H9 (cell line): ENCODE data around the gene BLVRB. TPM values are rescaled to one million over a fixed set of nuclear protein-coding genes. Genes with fewer than 3 reads are reported as not detected.
A peak's percentile ranks its signal among the peaks of the same experiment; 100 is the strongest.

ENCODE experiments used
- DNase-seq: peaks from one replicate; pipeline ENCODE4 v3.0.0-alpha.2; 2017
- H2AFZ ChIP-seq: one replicate; pipeline ENCODE4 v1.6.1; 2013; ENCODE audit warnings: mild to moderate bottlenecking, low read length, control low read depth, moderate library complexity
- H2AK5ac ChIP-seq: 2 replicates; pipeline ENCODE4 v1.6.1; 2013; ENCODE audit warnings: low read length, control low read depth, mixed read lengths; ENCODE audit not compliant: insufficient read length
- H2BK120ac ChIP-seq: one replicate; pipeline ENCODE4 v1.6.1; 2013; ENCODE audit warnings: low read depth, mild to moderate bottlenecking, low read length, control low read depth, inconsistent platforms; ENCODE audit not compliant: poor library complexity, severe bottlenecking
- H2BK12ac ChIP-seq: 2 replicates; pipeline ENCODE4 v1.6.1; 2013; ENCODE audit warnings: low read length, control low read depth, mixed read lengths, low read depth; ENCODE audit not compliant: insufficient read length
- H2BK15ac ChIP-seq: 2 replicates; pipeline ENCODE4 v1.6.1; 2013; ENCODE audit warnings: low read depth, low read length, control low read depth
- H2BK20ac ChIP-seq: one replicate; pipeline ENCODE4 v1.6.1; 2013; ENCODE audit warnings: low read depth, mild to moderate bottlenecking, low read length, control low read depth, inconsistent platforms; ENCODE audit not compliant: poor library complexity, severe bottlenecking
- H2BK5ac ChIP-seq: 2 replicates; pipeline ENCODE4 v1.6.1; 2013; ENCODE audit warnings: low read length, control low read depth, mixed read lengths; ENCODE audit not compliant: insufficient read length
- H3K14ac ChIP-seq: 2 replicates; pipeline ENCODE4 v1.6.1; 2013; ENCODE audit warnings: low read length, control low read depth; ENCODE audit not compliant: insufficient read depth
- H3K18ac ChIP-seq: 2 replicates; pipeline ENCODE4 v1.6.1; 2013; ENCODE audit warnings: low read depth, mild to moderate bottlenecking, mixed read lengths, low read length, control low read depth; ENCODE audit not compliant: insufficient read length
- H3K23ac ChIP-seq: 2 replicates; pipeline ENCODE4 v1.6.1; 2013; ENCODE audit warnings: low read length, control low read depth, mixed read lengths, low read depth; ENCODE audit not compliant: insufficient read length
- H3K23me2 ChIP-seq: 2 replicates; pipeline ENCODE4 v1.6.1; 2013; ENCODE audit warnings: low read depth, mild to moderate bottlenecking, mixed read lengths, low read length, control low read depth; ENCODE audit not compliant: insufficient read length, poor library complexity, severe bottlenecking
- H3K27ac ChIP-seq: 2 replicates; pipeline ENCODE4 v1.5.1; 2013; ENCODE audit warnings: low read length, control low read depth, mixed read lengths, low read depth; ENCODE audit not compliant: insufficient read length
- H3K27me3 ChIP-seq: 2 replicates; pipeline ENCODE4 v1.6.1; 2013; ENCODE audit warnings: low read length, control low read depth, inconsistent platforms; ENCODE audit not compliant: insufficient read depth
- H3K4ac ChIP-seq: 2 replicates; pipeline ENCODE4 v1.6.1; 2013; ENCODE audit warnings: low read depth, mild to moderate bottlenecking, control low read depth, inconsistent platforms, low read length, moderate library complexity
- H3K4me1 ChIP-seq: 2 replicates; pipeline ENCODE4 v1.6.1; 2013; ENCODE audit warnings: low read length, control low read depth, inconsistent platforms; ENCODE audit not compliant: insufficient read depth
- H3K4me2 ChIP-seq: 2 replicates; pipeline ENCODE4 v1.6.1; 2013; ENCODE audit warnings: low read length, control low read depth, mixed read lengths; ENCODE audit not compliant: insufficient read length, insufficient read depth
- H3K56ac ChIP-seq: 2 replicates; pipeline ENCODE4 v1.6.1; 2013; ENCODE audit warnings: low read depth, mild to moderate bottlenecking, mixed read lengths, low read length, control low read depth; ENCODE audit not compliant: insufficient read length
- H3K79me1 ChIP-seq: 2 replicates; pipeline ENCODE4 v1.6.1; 2013; ENCODE audit warnings: low read depth, mild to moderate bottlenecking, moderate library complexity, low read length, control low read depth, inconsistent platforms; ENCODE audit not compliant: insufficient read depth, poor library complexity, severe bottlenecking
- H3K79me2 ChIP-seq: 2 replicates; pipeline ENCODE4 v1.6.1; 2013; ENCODE audit warnings: low read length, control low read depth, inconsistent platforms; ENCODE audit not compliant: insufficient read depth
- H3K9ac ChIP-seq: 2 replicates; pipeline ENCODE4 v1.6.1; 2013; ENCODE audit warnings: low read length, control low read depth, mixed read lengths; ENCODE audit not compliant: insufficient read length; ENCODE audit errors: extremely low read depth
- H3K9me3 ChIP-seq: one replicate; pipeline ENCODE4 v1.6.1; 2013; ENCODE audit warnings: low read depth, low read length, inconsistent platforms; ENCODE audit not compliant: control insufficient read depth
- H3T11ph ChIP-seq: one replicate; pipeline ENCODE4 v1.6.1; 2013; ENCODE audit warnings: mild to moderate bottlenecking, low read length, control low read depth, inconsistent platforms
- H4K20me1 ChIP-seq: one replicate; pipeline ENCODE4 v1.6.1; 2013; ENCODE audit not compliant: control insufficient read depth, insufficient read length, insufficient read depth
- H4K5ac ChIP-seq: 2 replicates; pipeline ENCODE4 v1.6.1; 2013; ENCODE audit warnings: low read depth, mild to moderate bottlenecking, mixed read lengths, low read length, control low read depth; ENCODE audit not compliant: insufficient read length
- H4K8ac ChIP-seq: replicated peaks from 2 replicates; pipeline ENCODE4 v1.6.1; 2013; ENCODE audit warnings: low read length, control low read depth, mixed read lengths, low read depth; ENCODE audit not compliant: insufficient read length
- H4K91ac ChIP-seq: 2 replicates; pipeline ENCODE4 v1.6.1; 2013; ENCODE audit warnings: low read depth, mild to moderate bottlenecking, moderate library complexity, mixed read lengths, low read length, control low read depth; ENCODE audit not compliant: insufficient read length
- H3K27ac Mint-ChIP-seq, 3 experiments: 2 replicates in 2 of 3; 3 replicates in 1 of 3; pipeline ENCODE4 v1.8.0; 2020 to 2021; ENCODE audit warnings: mixed read lengths in 3 of 3, mild to moderate bottlenecking in 1 of 3, moderate library complexity in 1 of 3
- H3K27me3 Mint-ChIP-seq: 2 replicates; pipeline ENCODE4 v1.8.0; 2021; ENCODE audit warnings: low read depth, mild to moderate bottlenecking, moderate library complexity, mixed read lengths
- H3K36me3 Mint-ChIP-seq, 3 experiments: 2 replicates in 2 of 3; 3 replicates in 1 of 3; pipeline ENCODE4 v1.8.0; 2020 to 2021; ENCODE audit warnings: low read depth in 3 of 3, mixed read lengths in 3 of 3; ENCODE audit not compliant: insufficient read depth in 1 of 3
- H3K4me1 Mint-ChIP-seq, 2 experiments: 2 replicates each; pipeline ENCODE4 v1.8.0; 2020; ENCODE audit warnings: mixed read lengths in 2 of 2
- H3K4me3 Mint-ChIP-seq, 2 experiments: 2 replicates in 1 of 2; 3 replicates in 1 of 2; pipeline ENCODE4 v1.8.0; 2020 to 2021; ENCODE audit warnings: mild to moderate bottlenecking in 2 of 2, mixed read lengths in 2 of 2, moderate library complexity in 1 of 2
- H3K9me3 Mint-ChIP-seq, 2 experiments: 2 replicates in 1 of 2; 3 replicates in 1 of 2; pipeline ENCODE4 v1.8.0; 2020; ENCODE audit warnings: mild to moderate bottlenecking in 2 of 2, mixed read lengths in 2 of 2, moderate library complexity in 1 of 2
- CTCF ChIP-seq: fragments of 200-600 bp; sonication (generic); conservative IDR thresholded peaks from 3 replicates; pipeline ENCODE4 v1.8.0; 2021; ENCODE audit warnings: antibody characterized with exemption, mild to moderate bottlenecking
- whole genome bisulfite sequencing: extraction: QIAGEN DNeasy Blood & Tissue Kit; methylation state at CpG from one replicate; pipeline ENCODE4 v1.1.7; 2013; ENCODE audit warnings: missing lambda C conversion rate, low lambda C conversion rate, mixed read lengths; ENCODE audit not compliant: insufficient read length; ENCODE audit errors: extremely low coverage; 5-methylcytosine and 5-hydroxymethylcytosine counted together
- total RNA-seq: library from RNA; stranded (reverse); gene quantifications from 2 replicates; pipeline ENCODE4 v1.2.1, GENCODE V29; 2021

BLVRB gene
- total RNA-seq, 1 experiment from 2014 or later, result 27.9 TPM

- no peaks in the 10 kb centered on the region for H3K4me1 ChIP-seq
- no peak overlapping the region for H2BK15ac ChIP-seq
- no peak overlapping the region for H3K9ac ChIP-seq
- H4K5ac ChIP-seq, result no peak overlapping the region
- no peaks in the 10 kb centered on the region for H3K9me3 ChIP-seq
- Mint-ChIP-seq H3K36me3 (peaks cover 16 to 24% (median 22%) of the 10 kb centered on the region in 3 experiments), H3K27ac (peak overlapping the region in 1 of 3 experiments; percentile 15; a peak in 2 of 7 replicates), H3K27me3 (no peaks in the 10 kb centered on the region), H3K9me3 (peaks cover 2 to 4% of the 10 kb centered on the region in 2 experiments; a peak in 3 of 5 replicates), H3K4me1 (peaks cover 18 to 24% of the 10 kb centered on the region in 2 experiments), H3K4me3 (no peak overlapping the region)
- peaks cover 4% of the 10 kb centered on the region for H3K23me2 ChIP-seq
- no peak overlapping the region for H3K14ac ChIP-seq
- no peak overlapping the region for H2BK20ac ChIP-seq
- H3K79me2 ChIP-seq, result peaks cover 4% of the 10 kb centered on the region; the same call in 1 of the 2 replicates
- no peaks in the 10 kb centered on the region for H3K27me3 ChIP-seq
- no peak overlapping the region for H3K18ac ChIP-seq
- H3K79me1 ChIP-seq, result peaks cover 6% of the 10 kb centered on the region
- DNase-seq, result no peak
- no peaks in the 10 kb centered on the region for H4K20me1 ChIP-seq
- H2AK5ac ChIP-seq, result no peak overlapping the region
- no CpG with 5 or more reads among the region's 3 CpGs for WGBS
- no peak overlapping the region for H4K91ac ChIP-seq
- no peak overlapping the region for H3K23ac ChIP-seq
- H3K4ac ChIP-seq, result no peak overlapping the region
- no peak overlapping the region for H2BK120ac ChIP-seq
- H2BK5ac ChIP-seq, result no peak overlapping the region
- no peak overlapping the region for H3K4me2 ChIP-seq
- no peak overlapping the region for H2BK12ac ChIP-seq
- no peak for TF ChIP-seq CTCF
- no peak overlapping the region for H3K27ac ChIP-seq
- no peak overlapping the region for H4K8ac ChIP-seq
- no peak overlapping the region for H3K56ac ChIP-seq
- H2AFZ ChIP-seq, result no peak overlapping the region
- H3T11ph ChIP-seq, result no peak overlapping the region
Observed at GRCh38 chr19:40438284-40438683, 27.3 kb downstream of the BLVRB start.
